GM12864 (cell line): ENCODE results near the gene TBC1D7.
A peak's percentile ranks its signal among the peaks of the same experiment; 100 is the strongest.

Experiments used
- DNase-seq: peaks from one replicate; pipeline ENCODE4 v3.0.0-alpha.2; 2011; ENCODE audit warnings: low read depth
- H3K4me3 ChIP-seq: 2 replicates; pipeline ENCODE4 v1.5.1; 2011; ENCODE audit warnings: mild to moderate bottlenecking, low read depth, low read length, control low read depth
- TF ChIP-seq, protein P1 (sequence below): IDR thresholded peaks from 2 replicates; pipeline ENCODE4 v1.5.1; 2011; ENCODE audit warnings: low read depth, mild to moderate bottlenecking, moderate library complexity, low read length, control low read depth, inconsistent platforms; ENCODE audit errors: missing control alignments

Gene TBC1D7

DNA sequence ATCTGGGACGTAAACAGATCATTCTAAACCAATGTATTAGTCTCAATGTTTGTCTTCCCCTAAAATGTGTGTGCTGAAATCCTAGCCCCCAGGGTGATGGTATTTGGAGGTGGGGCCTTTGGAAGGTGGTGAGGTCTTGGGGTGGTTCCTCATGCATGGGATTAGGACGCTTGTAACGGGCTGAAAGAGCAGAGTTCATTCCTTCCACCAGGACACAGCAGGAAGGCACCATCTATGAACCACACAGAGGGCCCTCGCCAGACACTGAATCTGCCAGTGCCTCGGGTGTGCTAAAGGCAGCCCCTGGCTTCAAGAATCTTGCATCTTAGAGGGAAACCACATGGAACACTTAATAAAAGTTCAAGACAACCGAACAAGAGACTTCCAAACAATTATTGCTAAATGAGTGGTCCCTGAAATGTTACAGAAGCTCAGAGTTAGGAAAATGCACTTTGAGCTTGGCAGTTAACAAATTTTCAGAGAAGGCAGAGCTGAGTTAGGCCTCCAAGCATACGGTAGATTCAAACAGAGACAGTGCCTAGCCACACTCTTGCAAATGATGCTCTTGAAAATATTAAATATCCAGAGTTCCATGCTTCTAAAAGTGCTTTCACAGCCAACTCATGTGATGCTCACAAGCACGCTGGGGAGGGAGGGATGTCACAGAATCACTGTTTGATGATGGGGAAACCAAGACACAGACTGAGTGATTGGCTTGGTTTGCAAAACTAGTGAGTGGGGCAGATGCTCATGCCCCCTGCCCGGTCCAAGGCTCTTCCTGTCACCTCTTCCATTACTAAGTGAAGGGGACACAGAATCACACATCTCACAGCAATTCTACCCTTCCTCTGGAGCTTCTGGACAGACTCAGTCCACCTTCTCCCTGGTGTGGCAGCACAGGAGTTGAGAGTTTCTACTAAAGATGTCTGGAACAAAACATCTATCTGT, 27.4 kb downstream of the TBC1D7 start:
- TF ChIP-seq, protein P1, sequence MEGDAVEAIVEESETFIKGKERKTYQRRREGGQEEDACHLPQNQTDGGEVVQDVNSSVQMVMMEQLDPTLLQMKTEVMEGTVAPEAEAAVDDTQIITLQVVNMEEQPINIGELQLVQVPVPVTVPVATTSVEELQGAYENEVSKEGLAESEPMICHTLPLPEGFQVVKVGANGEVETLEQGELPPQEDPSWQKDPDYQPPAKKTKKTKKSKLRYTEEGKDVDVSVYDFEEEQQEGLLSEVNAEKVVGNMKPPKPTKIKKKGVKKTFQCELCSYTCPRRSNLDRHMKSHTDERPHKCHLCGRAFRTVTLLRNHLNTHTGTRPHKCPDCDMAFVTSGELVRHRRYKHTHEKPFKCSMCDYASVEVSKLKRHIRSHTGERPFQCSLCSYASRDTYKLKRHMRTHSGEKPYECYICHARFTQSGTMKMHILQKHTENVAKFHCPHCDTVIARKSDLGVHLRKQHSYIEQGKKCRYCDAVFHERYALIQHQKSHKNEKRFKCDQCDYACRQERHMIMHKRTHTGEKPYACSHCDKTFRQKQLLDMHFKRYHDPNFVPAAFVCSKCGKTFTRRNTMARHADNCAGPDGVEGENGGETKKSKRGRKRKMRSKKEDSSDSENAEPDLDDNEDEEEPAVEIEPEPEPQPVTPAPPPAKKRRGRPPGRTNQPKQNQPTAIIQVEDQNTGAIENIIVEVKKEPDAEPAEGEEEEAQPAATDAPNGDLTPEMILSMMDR: no peak
- DNase-seq: no peak
- H3K4me3 ChIP-seq: no peak overlapping the region

DNA sequence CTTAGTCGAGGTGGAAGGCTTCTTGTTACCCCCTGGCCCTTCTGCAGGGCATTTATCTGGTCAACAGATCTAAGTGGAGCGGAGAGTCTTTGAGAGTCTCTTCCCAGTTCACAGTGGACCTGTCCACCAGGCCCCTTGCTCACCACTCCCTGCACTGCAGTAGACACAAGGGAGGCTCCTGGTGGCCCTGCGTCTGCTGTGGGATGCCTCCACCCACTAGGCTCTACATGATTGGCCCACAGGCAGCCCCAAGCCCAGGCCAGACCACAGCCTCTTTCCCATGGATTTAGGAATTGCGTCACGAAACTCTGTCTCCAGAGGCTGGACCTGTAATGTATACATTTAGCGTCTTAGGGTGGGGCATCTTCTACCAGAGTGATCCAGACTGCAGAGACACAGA, 28.4 kb downstream of the TBC1D7 start:
- DNase-seq: no peak
- no peak overlapping the region for H3K4me3 ChIP-seq
- TF ChIP-seq, protein P1: no peak

GRCh38 chr6:13299403-13299821, 28.9 kb downstream of the TBC1D7 start:
- no peak overlapping the region for H3K4me3 ChIP-seq

GRCh38 chr6:13298446-13298845, 29.9 kb downstream of the TBC1D7 start:
- DNase-seq: no peak
- H3K4me3 ChIP-seq: no peak overlapping the region
- TF ChIP-seq, protein P1: no peak

More at GRCh38 chr6:13299403-13299821, 28.9 kb downstream of the TBC1D7 start:
- TF ChIP-seq, protein P1: no peak
- DNase-seq: no peak

- no peak overlapping the region for H3K4me3 ChIP-seq
- TF ChIP-seq, protein P1: no peak
Measured at GRCh38 chr6:13297391-13297790, 30.9 kb downstream of the TBC1D7 start.

DNA sequence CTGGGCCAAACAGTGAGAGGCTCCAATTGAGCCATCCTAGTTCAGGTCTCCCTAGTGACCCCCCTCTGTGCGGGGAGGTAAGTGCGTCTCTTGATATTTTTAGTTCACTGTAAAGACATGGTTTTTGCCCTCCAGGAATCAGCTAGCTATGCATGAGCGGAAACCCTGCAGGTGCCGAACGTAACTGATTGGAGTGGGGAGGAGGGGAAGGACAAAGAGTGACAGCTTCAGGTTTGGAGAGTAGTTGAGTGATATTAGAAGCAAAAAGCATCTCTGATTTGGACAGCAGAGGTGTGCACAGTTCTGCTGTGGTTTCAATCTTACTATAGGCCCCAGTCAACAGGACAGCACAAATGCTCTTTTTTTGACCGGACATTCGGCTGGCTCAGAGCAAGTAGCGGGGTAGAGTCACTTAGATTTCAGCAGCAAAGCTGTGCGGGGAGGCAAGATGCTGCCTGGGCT, 31.8 kb downstream of the TBC1D7 start:
- no peak overlapping the region for H3K4me3 ChIP-seq
- DNase-seq: no peak
- TF ChIP-seq, protein P1: peak; percentile 1

More at GRCh38 chr6:13297391-13297790, 30.9 kb downstream of the TBC1D7 start:
- DNase-seq: no peak
